ENCODE results near the gene ADGRL3.

Gene ADGRL3

GRCh38 chr4:61251129-61251528, 51.0 kb downstream of the ADGRL3 start:
- Histone ChIP-seq H3K4me2 (ENCODE audit: low read length) (no peak overlapping the region), H3K79me2 (ENCODE audit: insufficient read depth, low read length) (no peaks in the 10 kb centered on the region), H3K9me3 (ENCODE audit: low read length) (no peaks in the 10 kb centered on the region)

GRCh38 chr4:61254406-61254805, 54.3 kb downstream of the ADGRL3 start:
- no peak overlapping the region for H2AFZ ChIP-seq (ENCODE audit: low read length)

More at GRCh38 chr4:61251129-61251528, 51.0 kb downstream of the ADGRL3 start:
- Histone ChIP-seq H3K27ac (ENCODE audit: low read depth, low read length, poor library complexity, severe bottlenecking) (no peak overlapping the region), H2AFZ (ENCODE audit: low read length) (no peak overlapping the region), H3K9ac (ENCODE audit: low read length) (no peak overlapping the region), H3K9me2 (ENCODE audit: low read depth, low read length) (no peaks in the 10 kb centered on the region), H3K4me1 (ENCODE audit: insufficient read depth, low read length, severe bottlenecking) (no peaks in the 10 kb centered on the region), H3K36me3 (ENCODE audit: insufficient read depth, low read length) (no peaks in the 10 kb centered on the region), H3K27me3 (ENCODE audit: insufficient read depth, low read length) (no peaks in the 10 kb centered on the region), H3K4me3 (ENCODE audit: low read depth, low read length, poor library complexity, severe bottlenecking) (no peak overlapping the region), H4K20me1 (ENCODE audit: insufficient read depth, low read length) (no peaks in the 10 kb centered on the region), H3F3A (ENCODE audit: insufficient read depth, low read length) (no peaks in the 10 kb centered on the region)
- TF ChIP-seq CTCF (IDR thresholded peaks at IDR 0.05; ENCODE audit: low read length) = no peak
- TF ChIP-seq EZH2 (IDR thresholded peaks at IDR 0.05; ENCODE audit: borderline replicate concordance, low read length) = no peak

GRCh38 chr4:61273233-61273632, 73.1 kb downstream of the ADGRL3 start:
- no peaks in the 10 kb centered on the region for H4K20me1 ChIP-seq (ENCODE audit: insufficient read depth, low read length)
- no peaks in the 10 kb centered on the region for H3K79me2 ChIP-seq (ENCODE audit: insufficient read depth, low read length)
- H3K27ac ChIP-seq (ENCODE audit: low read depth, low read length, poor library complexity, severe bottlenecking) = no peak overlapping the region
- H2AFZ ChIP-seq (ENCODE audit: low read length) = no peak overlapping the region
- H3K4me3 ChIP-seq (ENCODE audit: low read depth, low read length, poor library complexity, severe bottlenecking) = no peak overlapping the region
- no peak for TF ChIP-seq EZH2 (IDR thresholded peaks at IDR 0.05; ENCODE audit: borderline replicate concordance, low read length)
- TF ChIP-seq CTCF (IDR thresholded peaks at IDR 0.05; ENCODE audit: low read length) = no peak
- H3K9me3 ChIP-seq (ENCODE audit: low read length) = no peaks in the 10 kb centered on the region
- H3F3A ChIP-seq (ENCODE audit: insufficient read depth, low read length) = no peaks in the 10 kb centered on the region
- H3K36me3 ChIP-seq (ENCODE audit: insufficient read depth, low read length) = no peaks in the 10 kb centered on the region
- H3K4me2 ChIP-seq (ENCODE audit: low read length) = no peak overlapping the region
- H3K9ac ChIP-seq (ENCODE audit: low read length) = no peak overlapping the region
- H3K27me3 ChIP-seq (ENCODE audit: insufficient read depth, low read length) = no peaks in the 10 kb centered on the region
- no peaks in the 10 kb centered on the region for H3K9me2 ChIP-seq (ENCODE audit: low read depth, low read length)
- no peaks in the 10 kb centered on the region for H3K4me1 ChIP-seq (ENCODE audit: insufficient read depth, low read length, severe bottlenecking)

More at GRCh38 chr4:61254406-61254805, 54.3 kb downstream of the ADGRL3 start:
- TF ChIP-seq CTCF (IDR thresholded peaks at IDR 0.05; ENCODE audit: low read length) (no peak), EZH2 (IDR thresholded peaks at IDR 0.05; ENCODE audit: borderline replicate concordance, low read length) (no peak)
- H4K20me1 ChIP-seq (ENCODE audit: insufficient read depth, low read length) = no peaks in the 10 kb centered on the region
- H3K9me2 ChIP-seq (ENCODE audit: low read depth, low read length) = no peaks in the 10 kb centered on the region
- H3K36me3 ChIP-seq (ENCODE audit: insufficient read depth, low read length) = no peaks in the 10 kb centered on the region
- no peaks in the 10 kb centered on the region for H3K79me2 ChIP-seq (ENCODE audit: insufficient read depth, low read length)
- H3F3A ChIP-seq (ENCODE audit: insufficient read depth, low read length) = no peaks in the 10 kb centered on the region
- H3K9ac ChIP-seq (ENCODE audit: low read length) = no peak overlapping the region
- no peak overlapping the region for H3K4me3 ChIP-seq (ENCODE audit: low read depth, low read length, poor library complexity, severe bottlenecking)
- H3K9me3 ChIP-seq (ENCODE audit: low read length) = no peaks in the 10 kb centered on the region
- no peaks in the 10 kb centered on the region for H3K4me1 ChIP-seq (ENCODE audit: insufficient read depth, low read length, severe bottlenecking)
- no peak overlapping the region for H3K27ac ChIP-seq (ENCODE audit: low read depth, low read length, poor library complexity, severe bottlenecking)
- H3K27me3 ChIP-seq (ENCODE audit: insufficient read depth, low read length) = no peaks in the 10 kb centered on the region
- no peak overlapping the region for H3K4me2 ChIP-seq (ENCODE audit: low read length)

All from OCI-LY1 (cell line).